ENCODE data around the gene AMOTL1.
"Not testable (repeated sequence)": the region's sequence is repeated elsewhere in the genome, so short reads cannot be mapped to it uniquely, and the experiment has no call there.

Gene AMOTL1

GRCh38 chr11:94794287-94795168, 26.4 kb downstream of the AMOTL1 start:
- no peak for DNase-seq (ENCODE audit: low spot score)

DNA sequence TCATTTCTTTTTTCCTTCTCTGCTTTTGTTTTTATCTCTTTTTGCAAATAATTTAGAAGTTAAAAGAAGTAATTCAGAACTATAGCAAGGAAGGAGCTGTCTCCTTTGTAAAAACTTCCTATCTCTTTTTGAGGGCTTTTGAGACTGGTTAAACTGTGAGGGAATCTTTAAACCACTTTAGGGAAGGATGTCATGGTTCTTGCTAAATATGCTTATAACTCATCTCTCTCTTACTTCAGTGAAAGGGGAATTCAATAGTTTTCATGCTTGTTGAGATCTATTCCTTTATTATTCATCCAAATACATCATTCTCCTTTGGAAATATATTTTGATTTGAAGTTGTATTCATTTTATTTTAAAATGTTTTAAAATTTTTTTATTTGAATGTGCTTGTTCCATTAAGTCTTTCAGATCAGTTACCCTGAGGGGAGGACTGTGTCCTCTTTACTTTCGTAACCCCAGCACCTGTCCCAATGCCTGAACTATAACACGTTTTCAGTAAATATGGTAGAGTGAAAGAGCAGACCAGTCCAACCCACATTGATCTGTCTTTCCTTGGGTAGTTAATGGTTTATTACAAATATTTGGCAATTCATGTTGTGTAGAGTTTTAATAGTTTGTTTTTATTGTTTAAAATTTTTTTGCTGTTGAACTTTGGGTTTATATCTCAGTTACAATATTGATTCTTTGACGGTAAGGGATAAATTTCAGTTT, 27.5 kb downstream of the AMOTL1 start:
- no peak for DNase-seq (ENCODE audit: low spot score)

DNA sequence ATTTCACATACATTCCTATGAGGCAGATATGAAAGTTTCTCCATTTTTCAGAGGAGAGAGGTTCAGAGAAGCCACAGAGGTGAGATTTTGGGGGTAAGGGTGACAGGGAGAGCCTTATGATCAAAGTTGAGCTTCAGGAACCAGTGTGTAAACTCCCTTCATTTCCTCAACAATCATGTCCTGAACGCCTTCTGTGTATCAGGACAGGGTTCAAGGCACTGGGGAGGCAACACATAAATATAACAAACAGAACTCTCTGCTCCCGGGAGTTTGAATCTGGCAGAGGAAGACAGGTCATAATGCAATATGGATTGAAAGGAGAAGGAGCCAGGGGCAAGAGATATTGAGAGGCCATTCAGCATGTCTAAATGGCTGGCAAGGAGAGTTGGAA, 28.0 kb downstream of the AMOTL1 start:
- no peak for DNase-seq (ENCODE audit: low spot score)

DNA sequence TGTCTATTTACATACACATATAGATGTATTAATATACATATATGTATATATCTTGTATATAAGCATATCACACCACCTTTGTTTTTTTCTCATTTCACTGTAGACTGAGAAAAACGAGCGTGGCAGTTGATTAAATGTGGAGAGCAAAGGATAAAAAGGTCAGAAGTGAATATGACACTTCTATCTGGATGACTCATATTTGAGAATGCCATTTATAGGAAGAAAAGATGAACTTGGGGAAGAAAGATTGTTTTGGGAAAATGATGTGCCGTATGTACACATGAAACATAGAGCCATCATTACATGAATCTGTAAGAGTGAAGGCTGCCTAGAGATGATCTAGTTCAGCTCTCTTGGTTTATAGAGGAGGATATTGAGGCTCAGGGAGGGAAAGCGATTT, 28.7 kb downstream of the AMOTL1 start:
- no peak for DNase-seq (ENCODE audit: low spot score)

GRCh38 chr11:94799726-94800125, 31.6 kb downstream of the AMOTL1 start:
- no peak for DNase-seq (ENCODE audit: low spot score)

DNA sequence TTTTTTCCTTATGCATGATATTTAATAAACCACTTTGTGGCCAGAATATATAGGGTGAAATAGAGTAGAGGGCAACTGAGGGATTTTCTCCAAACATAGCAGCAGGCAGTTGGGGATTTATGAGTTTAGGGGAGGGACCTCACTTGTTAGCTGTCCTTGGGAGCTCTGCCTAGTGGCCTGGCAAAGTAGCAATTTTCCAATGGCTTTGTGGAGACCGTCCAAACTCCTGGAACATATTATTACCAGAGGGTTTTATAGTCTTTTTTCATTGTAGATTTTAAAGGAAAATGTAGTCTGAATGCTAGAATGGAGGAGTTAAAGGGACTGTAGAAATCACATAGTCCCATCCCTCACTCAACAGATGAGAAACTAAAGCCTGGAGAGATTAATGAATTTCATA, 32.3 kb downstream of the AMOTL1 start:
- DNase-seq (ENCODE audit: low spot score) = no peak

DNA sequence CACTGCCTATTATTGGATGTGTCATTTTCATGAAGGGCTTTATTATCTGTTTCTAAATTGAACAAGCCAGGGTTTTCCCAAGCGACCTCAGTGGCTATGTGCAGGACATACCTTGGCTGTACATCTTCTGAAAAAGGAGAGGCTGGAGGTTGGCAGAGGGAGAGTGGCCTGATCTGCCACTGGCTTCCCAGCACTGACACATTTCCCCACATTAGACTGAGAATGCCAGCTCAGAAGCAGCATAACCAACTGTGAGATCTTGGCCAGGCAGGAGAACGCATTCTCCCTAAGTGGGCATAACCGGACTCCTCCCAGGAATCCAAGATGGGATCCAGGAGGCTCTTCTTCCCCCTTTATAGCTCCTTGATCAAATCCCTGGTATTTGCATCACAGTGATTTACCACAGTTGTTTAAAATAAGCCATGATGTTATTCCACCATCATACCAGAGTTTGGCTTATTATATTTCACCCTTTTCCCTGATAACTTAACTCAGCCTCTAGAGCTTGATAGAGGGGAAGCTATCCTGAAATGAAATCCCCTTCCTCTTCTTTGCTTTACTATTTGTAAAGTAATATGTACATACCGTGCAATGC, 33.8 kb downstream of the AMOTL1 start:
- no peak for DNase-seq (ENCODE audit: low spot score)

GRCh38 chr11:94802501-94802900, 34.3 kb downstream of the AMOTL1 start:
- no peak for DNase-seq (ENCODE audit: low spot score)

GRCh38 chr11:94803491-94803890, 35.3 kb downstream of the AMOTL1 start:
- no peak for DNase-seq (ENCODE audit: low spot score)

- no peak for DNase-seq (ENCODE audit: low spot score)
These were observed 36.7 kb downstream of the AMOTL1 start for GRCh38 chr11:94804874-94805273.

GRCh38 chr11:94806014-94806413, 37.9 kb downstream of the AMOTL1 start:
- DNase-seq (ENCODE audit: low spot score) = no peak

DNA sequence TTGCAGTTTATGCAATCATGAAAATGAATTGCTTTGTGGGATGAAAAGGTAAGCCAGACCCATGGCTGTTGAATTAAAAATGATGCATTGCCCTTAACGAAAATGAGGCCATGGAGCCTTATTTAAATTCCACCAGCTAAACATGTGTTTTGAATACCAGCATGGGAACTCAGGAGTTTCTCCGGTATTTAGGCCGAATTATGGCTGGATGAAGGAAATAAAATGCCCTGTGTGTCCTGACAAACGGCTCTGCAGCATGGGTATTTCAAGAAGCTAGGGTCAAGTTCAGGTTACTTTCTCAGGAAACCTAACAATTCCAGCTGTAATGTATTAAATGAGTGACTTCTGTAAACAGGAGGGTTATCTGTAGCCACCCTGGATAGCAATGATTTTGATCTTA, 38.3 kb downstream of the AMOTL1 start:
- no peak for DNase-seq (ENCODE audit: low spot score)

GRCh38 chr11:94809251-94809650, 41.1 kb downstream of the AMOTL1 start:
- DNase-seq (ENCODE audit: low spot score) = no peak

GRCh38 chr11:94812724-94813720, 44.9 kb downstream of the AMOTL1 start:
- DNase-seq (ENCODE audit: low spot score) = not testable (repeated sequence)

- DNase-seq (ENCODE audit: low spot score) = no peak
These were observed 46.3 kb downstream of the AMOTL1 start for GRCh38 chr11:94814272-94814976.

DNA sequence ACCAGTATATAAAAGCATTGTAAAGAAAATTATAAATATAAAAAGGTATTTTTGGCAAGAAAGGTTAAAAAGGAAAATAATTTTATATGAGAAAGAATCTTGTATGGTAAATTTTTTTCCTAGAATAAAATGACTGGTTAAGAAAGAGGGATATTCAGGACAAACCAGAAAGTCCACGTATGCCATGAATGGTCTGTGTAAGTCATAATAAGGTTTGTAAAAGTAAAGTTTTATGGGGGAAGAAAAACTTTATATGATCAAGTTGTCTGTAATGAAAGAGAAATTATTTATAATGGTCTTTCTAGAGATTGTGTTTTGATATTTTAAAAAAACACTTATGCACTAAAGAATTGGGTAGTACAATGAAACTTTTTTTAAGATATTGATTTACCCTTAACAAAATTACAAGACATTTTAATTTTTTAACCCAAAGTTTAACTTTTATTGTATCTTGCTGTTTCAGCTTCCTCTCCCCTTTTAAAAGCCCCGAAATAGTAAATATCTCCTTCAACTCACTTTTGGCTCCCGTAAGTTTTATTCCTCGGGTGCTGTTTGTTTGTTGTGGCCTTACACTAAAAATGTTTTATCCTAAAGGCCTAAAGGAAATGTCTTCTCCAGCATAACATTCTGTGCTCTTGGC, 47.7 kb downstream of the AMOTL1 start:
- DNase-seq (ENCODE audit: low spot score) = no peak

DNA sequence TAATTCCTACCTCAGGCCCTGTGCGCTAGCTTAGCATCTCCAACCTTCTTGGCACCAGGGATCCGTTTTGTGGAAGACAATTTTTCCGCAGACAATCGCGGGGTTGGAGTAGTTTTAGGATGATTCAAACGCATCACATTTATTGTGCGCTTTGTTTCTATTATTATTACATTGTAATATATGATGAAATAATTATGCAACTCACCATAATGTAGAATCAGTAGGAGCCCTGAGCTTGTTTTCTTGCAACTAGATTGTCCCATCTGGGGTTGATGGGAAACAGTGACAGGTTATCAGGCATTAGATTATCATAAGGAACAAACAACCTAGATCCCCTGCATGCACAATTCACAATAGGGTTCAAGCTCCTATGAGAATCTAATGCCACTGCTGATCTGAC, 52.3 kb downstream of the AMOTL1 start:
- no peak for DNase-seq (ENCODE audit: low spot score)

DNA sequence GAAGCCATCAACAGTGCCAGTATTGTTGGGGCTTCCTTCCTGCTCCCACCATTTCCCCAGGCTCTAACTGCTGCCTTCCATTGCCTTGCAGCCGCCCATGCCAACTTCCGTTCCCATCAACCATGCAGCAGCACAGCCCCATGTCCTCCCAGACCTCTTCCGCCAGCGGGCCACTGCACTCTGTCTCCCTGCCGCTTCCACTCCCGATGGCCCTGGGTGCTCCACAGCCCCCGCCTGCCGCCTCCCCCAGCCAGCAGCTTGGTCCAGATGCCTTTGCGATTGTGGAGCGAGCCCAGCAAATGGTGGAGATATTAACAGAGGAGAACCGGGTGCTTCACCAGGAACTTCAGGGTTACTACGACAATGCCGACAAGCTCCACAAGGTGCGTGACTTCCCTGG, 53.3 kb downstream of the AMOTL1 start:
- no peak for DNase-seq (ENCODE audit: low spot score)

GRCh38 chr11:94822080-94822479, 53.9 kb downstream of the AMOTL1 start:
- no peak for DNase-seq (ENCODE audit: low spot score)

- DNase-seq (ENCODE audit: low spot score) = no peak
These were observed 55.1 kb downstream of the AMOTL1 start for GRCh38 chr11:94823102-94823732.

Measured in D341Med (cell line).